Activated CD4-positive, alpha-beta T cell treated with anti-CD3 and anti-CD28 coated beads, Interleukin-2, Interleukin-4, amounts not matched to agents 100 ng/mL and 50 ng/mL, durations not matched to agents 16 hours and 8 hours (primary cell): ENCODE measurements around the gene DPY30.
A peak's percentile ranks its signal among the peaks of the same experiment; 100 is the strongest.
"Not testable (repeated sequence)": the region's sequence is repeated elsewhere in the genome, so short reads cannot be mapped to it uniquely, and the experiment has no call there.

Source experiments
- DNase-seq: peaks from one replicate; pipeline ENCODE4 v3.0.0-alpha.2; 2020; ENCODE audit warnings: low spot score

The DPY30 gene

GRCh38 chr2:32039447-32040219 is at the start of gene DPY30:
Gene DPY30 (minus strand): TSS chr2:32039805. CDS start chr2:32039456, 349 bp downstream.
- peak; percentile 92 for DNase-seq

- DNase-seq = no peak
Observed at GRCh38 chr2:32074134-32074506, 34.5 kb upstream of the DPY30 start.

- no peak for DNase-seq
Observed at GRCh38 chr2:32067549-32067948, 27.9 kb upstream of the DPY30 start.

- DNase-seq = no peak
Observed at GRCh38 chr2:32064713-32065112, 25.1 kb upstream of the DPY30 start.

GRCh38 chr2:32064021-32064601 is 24.5 kb upstream of the DPY30 start:
- peak; percentile 14 for DNase-seq

- DNase-seq = peak; percentile 97
Observed at GRCh38 chr2:32063310-32064020, 23.9 kb upstream of the DPY30 start, which contains the start of gene SPAST. Gene SPAST (plus strand): TSS chr2:32063556. CDS start chr2:32063832, 276 bp downstream.

- no peak for DNase-seq
Observed at GRCh38 chr2:32061973-32062861, 22.6 kb upstream of the DPY30 start.

- DNase-seq = no peak
Observed at GRCh38 chr2:32061430-32061829, 21.8 kb upstream of the DPY30 start.

GRCh38 chr2:32060266-32060665 is 20.7 kb upstream of the DPY30 start:
- no peak for DNase-seq

GRCh38 chr2:32058130-32058529 is 18.5 kb upstream of the DPY30 start:
- no peak for DNase-seq

GRCh38 chr2:32054583-32054982 is 15.0 kb upstream of the DPY30 start:
- DNase-seq = not testable (repeated sequence)

GRCh38 chr2:32051836-32052439 is 12.3 kb upstream of the DPY30 start:
- DNase-seq = no peak

GRCh38 chr2:32043561-32043960 is 4.0 kb upstream of the DPY30 start:
- no peak for DNase-seq

- DNase-seq = not testable (repeated sequence)
Observed at GRCh38 chr2:32034198-32034887, 5.3 kb downstream of the DPY30 start.

- DNase-seq = not testable (repeated sequence)
Observed at GRCh38 chr2:32018789-32019482, 20.7 kb downstream of the DPY30 start.

- no peak for DNase-seq
Observed at GRCh38 chr2:32012872-32013271, 26.7 kb downstream of the DPY30 start.

GRCh38 chr2:32011485-32011960 is 28.1 kb downstream of the DPY30 start:
- no peak for DNase-seq

- peak; percentile 94 for DNase-seq
Observed at GRCh38 chr2:32010670-32011484, 28.7 kb downstream of the DPY30 start, which contains the start of gene MEMO1. Gene MEMO1 (minus strand): TSS chr2:32011008. CDS start chr2:32010247, 761 bp downstream.

GRCh38 chr2:32010280-32010669 is 29.3 kb downstream of the DPY30 start:
- peak; percentile 57 for DNase-seq
